PFSK-1 (cell line): ENCODE data around the gene RILPL2.

ENCODE experiments used
- POLR2AphosphoS5 ChIP-seq: IDR thresholded peaks from 2 replicates; pipeline ENCODE4 v1.6.1; 2012; ENCODE audit warnings: low read depth, mild to moderate bottlenecking, control low read depth, low read length, moderate library complexity
- REST ChIP-seq, 2 experiments: IDR thresholded peaks; 2 replicates each; pipeline versions ENCODE4 v1.6.1 to v1.8.0; 2011 to 2012; ENCODE audit warnings: low read depth in 2 of 2, low read length in 2 of 2, control low read depth in 1 of 2, inconsistent platforms in 1 of 2, mild to moderate bottlenecking in 1 of 2, moderate library complexity in 1 of 2; ENCODE audit not compliant: insufficient read depth in 1 of 2
- TAF1 ChIP-seq: IDR thresholded peaks from 2 replicates; pipeline ENCODE4 v1.6.1; 2012; ENCODE audit warnings: low read length, control low read depth, borderline replicate concordance; ENCODE audit not compliant: insufficient read depth

- TF ChIP-seq POLR2AphosphoS5 (no peak), TAF1 (no peak), REST (IDR thresholded peaks at IDR 0.05; ENCODE audit: insufficient read depth in 1 of 2, low read depth in 2 of 2, low read length in 2 of 2) (no peak)
Measured at GRCh38 chr12:123449249-123449733, 12.8 kb upstream of the RILPL2 start.
